Right atrium auricular region (tissue), 2 donors: ENCODE data around the gene ZNF41. TPM values are rescaled to one million over a fixed set of nuclear protein-coding genes. Genes with fewer than 3 reads are reported as not detected.

Source experiments
- DNase-seq: peaks from one replicate; pipeline ENCODE4 v3.0.0-alpha.2; 2019; ENCODE audit warnings: low spot score
- H3K27ac ChIP-seq, 2 donors: fragments of 200-600 bp; sonication (generic); 1 replicate in 1 of 2; 2 replicates in 1 of 2; pipeline ENCODE4 v1.5.1; 2016 to 2019
- H3K27me3 ChIP-seq, 2 donors: fragments of 200-600 bp; sonication (generic); one replicate each; pipeline versions ENCODE4 v1.5.1 to v1.6.0; 2017 to 2019
- H3K36me3 ChIP-seq: fragments of 200-600 bp; sonication (generic); one replicate; pipeline ENCODE4 v1.5.1; 2016
- H3K4me1 ChIP-seq, 2 donors: fragments of 200-600 bp; sonication (generic); one replicate each; pipeline versions ENCODE4 v1.5.1 to v1.6.0; 2017 to 2019
- H3K4me3 ChIP-seq, 2 donors: fragments of 200-600 bp; sonication (generic); 1 replicate in 1 of 2; 2 replicates in 1 of 2; pipeline ENCODE4 v1.5.1; 2017 to 2019; ENCODE audit warnings: mild to moderate bottlenecking in 1 of 2, moderate library complexity in 1 of 2
- H3K9me3 ChIP-seq, 2 donors: fragments of 200-600 bp; sonication (generic); one replicate each; pipeline ENCODE4 v1.5.1; 2019
- total RNA-seq, 2 donors: library from RNA; depleted of rRNA; stranded (reverse); fragments of >200 nt; gene quantifications; one replicate each; pipeline ENCODE4 v1.1.0, GENCODE V29; 2016
- TF ChIP-seq, protein P1 (sequence below), 2 donors: fragments of 200-600 bp; sonication (generic); IDR thresholded peaks; one replicate each; pipeline ENCODE4 v1.5.1; 2019; ENCODE audit warnings: antibody characterized with exemption in 2 of 2

ZNF41 gene
- total RNA-seq, 2 donors from 2014 or later: 10.5 to 12.1 TPM

DNA sequence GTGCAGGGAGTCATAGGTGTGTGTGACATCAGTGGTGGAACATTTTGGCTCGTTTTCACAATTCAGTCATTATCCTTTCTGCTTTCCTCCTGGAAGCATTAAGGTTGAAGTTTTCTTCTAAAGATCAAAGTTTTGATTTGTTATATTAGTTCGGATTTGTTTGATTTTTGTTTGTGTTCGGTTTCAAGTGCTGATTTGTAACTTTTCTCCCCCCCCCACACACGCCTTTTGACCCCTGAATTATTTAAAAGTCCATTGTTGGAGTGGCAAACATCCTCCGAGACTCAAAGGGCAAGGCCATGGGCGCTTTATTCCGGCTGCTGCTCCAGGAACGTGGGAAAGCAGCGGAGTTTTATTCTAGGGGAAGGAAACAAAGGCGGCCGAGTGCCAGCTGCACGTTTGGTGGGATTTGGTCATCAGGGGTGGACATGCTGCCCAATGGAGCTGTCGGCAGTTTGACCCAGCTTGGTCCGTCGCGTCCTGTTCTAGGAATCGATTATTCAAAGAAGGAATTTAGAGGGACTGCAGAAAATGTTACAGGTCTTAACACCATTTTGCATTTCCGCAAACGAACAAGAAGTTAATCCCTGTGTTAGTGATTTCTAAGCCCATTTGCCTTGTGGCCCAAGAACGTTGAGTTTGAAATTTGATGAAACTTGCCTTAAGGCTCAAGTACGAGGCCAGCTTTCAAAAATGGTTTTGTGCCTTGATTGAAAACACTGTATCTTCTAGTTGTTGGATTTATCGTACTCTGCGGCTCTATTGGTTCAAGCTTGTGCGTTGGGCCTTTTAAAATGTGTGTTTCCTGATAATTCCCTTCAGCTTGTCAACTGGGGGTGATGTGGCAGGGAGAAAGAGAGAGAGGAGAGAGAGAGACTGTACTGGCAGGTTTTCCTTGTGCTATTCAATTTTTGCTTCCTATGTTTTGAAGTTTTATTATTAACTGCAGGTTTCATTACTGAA is 565 bp upstream of the ZNF41 start:
- Histone ChIP-seq H3K27me3 (no peaks in the 10 kb centered on the region), H3K27ac (peak overlapping the region; percentile 96 to 97), H3K4me3 (peak overlapping the region; percentile 70 to 71), H3K9me3 (no peaks in the 10 kb centered on the region), H3K4me1 (peaks cover 0 to 18% of the 10 kb centered on the region in 2 donors), H3K36me3 (no peaks in the 10 kb centered on the region)
- TF ChIP-seq, protein P1, sequence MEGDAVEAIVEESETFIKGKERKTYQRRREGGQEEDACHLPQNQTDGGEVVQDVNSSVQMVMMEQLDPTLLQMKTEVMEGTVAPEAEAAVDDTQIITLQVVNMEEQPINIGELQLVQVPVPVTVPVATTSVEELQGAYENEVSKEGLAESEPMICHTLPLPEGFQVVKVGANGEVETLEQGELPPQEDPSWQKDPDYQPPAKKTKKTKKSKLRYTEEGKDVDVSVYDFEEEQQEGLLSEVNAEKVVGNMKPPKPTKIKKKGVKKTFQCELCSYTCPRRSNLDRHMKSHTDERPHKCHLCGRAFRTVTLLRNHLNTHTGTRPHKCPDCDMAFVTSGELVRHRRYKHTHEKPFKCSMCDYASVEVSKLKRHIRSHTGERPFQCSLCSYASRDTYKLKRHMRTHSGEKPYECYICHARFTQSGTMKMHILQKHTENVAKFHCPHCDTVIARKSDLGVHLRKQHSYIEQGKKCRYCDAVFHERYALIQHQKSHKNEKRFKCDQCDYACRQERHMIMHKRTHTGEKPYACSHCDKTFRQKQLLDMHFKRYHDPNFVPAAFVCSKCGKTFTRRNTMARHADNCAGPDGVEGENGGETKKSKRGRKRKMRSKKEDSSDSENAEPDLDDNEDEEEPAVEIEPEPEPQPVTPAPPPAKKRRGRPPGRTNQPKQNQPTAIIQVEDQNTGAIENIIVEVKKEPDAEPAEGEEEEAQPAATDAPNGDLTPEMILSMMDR (IDR thresholded peaks at IDR 0.05): no peak
- DNase-seq: no peak

DNA sequence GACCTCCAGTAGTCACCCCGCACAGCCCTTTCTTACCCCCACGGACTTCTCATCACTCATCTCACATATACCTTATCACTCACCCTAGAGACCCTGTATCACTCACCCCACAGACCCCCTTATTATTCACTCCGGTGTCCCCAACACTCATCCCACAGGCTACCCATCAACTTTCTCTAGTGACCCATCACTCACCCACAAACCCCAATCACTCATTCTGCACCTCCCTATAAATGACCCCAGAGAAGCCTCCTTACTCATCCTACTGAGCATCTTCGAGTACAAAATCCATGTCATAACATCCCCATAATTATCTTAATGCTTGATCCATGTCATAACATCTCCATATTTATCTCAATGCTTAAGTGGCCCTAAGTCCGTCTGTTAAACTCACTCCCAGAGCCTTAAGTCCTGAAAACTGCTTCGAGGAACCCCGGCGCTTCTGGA is 934 bp downstream of the ZNF41 start:
- peak overlapping the region; percentile 70 to 71 for H3K4me3 ChIP-seq
- TF ChIP-seq, protein P1 (IDR thresholded peaks at IDR 0.05): no peak
- H3K4me1 ChIP-seq: peaks cover 0 to 18% of the 10 kb centered on the region in 2 donors
- H3K27me3 ChIP-seq: no peaks in the 10 kb centered on the region
- no peaks in the 10 kb centered on the region for H3K36me3 ChIP-seq
- peak overlapping the region; percentile 96 to 97 for H3K27ac ChIP-seq
- no peaks in the 10 kb centered on the region for H3K9me3 ChIP-seq
- no peak for DNase-seq

DNA sequence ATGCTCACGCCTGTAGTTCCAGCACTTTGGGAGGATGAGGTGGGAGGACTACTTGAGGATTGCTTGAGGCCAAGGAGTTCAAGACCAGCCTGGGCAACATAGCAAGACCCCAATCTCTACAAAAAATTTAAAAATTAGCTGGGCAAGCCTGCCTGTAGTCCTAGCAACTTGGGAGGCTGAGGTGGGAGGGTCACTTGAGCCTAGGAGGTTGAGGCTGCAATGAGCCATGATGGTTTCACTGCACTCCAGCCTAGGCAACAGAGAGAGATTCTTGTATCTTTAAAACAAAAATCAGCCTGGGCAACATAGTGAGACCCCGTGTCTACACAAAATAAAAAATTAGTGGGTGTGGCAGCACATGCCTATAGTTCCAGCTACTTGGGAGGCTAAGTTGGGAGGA is 1.9 kb downstream of the ZNF41 start:
- H3K4me3 ChIP-seq: no peak overlapping the region
- no peaks in the 10 kb centered on the region for H3K27me3 ChIP-seq
- H3K27ac ChIP-seq: no peak overlapping the region
- peaks cover 0 to 18% of the 10 kb centered on the region in 2 donors for H3K4me1 ChIP-seq
- no peaks in the 10 kb centered on the region for H3K36me3 ChIP-seq
- no peak for DNase-seq
- H3K9me3 ChIP-seq: no peaks in the 10 kb centered on the region
- TF ChIP-seq, protein P1 (IDR thresholded peaks at IDR 0.05): no peak

DNA sequence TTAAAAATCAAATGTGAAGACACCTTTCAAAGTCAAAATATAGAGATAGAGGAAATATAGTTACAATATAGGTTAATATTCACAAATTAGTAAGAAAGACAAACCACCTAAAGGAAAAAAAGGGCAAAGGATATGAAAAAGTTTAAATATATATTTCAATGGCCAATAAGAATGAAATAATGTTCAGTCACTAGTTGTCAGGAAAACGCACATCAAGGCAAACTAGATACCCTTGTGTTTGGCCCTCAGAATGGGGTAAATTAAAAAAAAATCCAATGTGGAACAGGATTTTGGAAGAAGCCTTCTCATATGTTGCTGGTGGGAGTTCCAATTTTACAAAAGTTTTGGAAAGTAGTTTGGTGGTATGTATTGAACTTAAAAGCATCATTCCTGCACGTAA is 2.4 kb downstream of the ZNF41 start:
- no peak overlapping the region for H3K27ac ChIP-seq
- peaks cover 0 to 18% of the 10 kb centered on the region in 2 donors for H3K4me1 ChIP-seq
- H3K27me3 ChIP-seq: no peaks in the 10 kb centered on the region
- no peak overlapping the region for H3K4me3 ChIP-seq
- no peaks in the 10 kb centered on the region for H3K9me3 ChIP-seq
- no peak for DNase-seq
- H3K36me3 ChIP-seq: no peaks in the 10 kb centered on the region
- TF ChIP-seq, protein P1 (IDR thresholded peaks at IDR 0.05): no peak

DNA sequence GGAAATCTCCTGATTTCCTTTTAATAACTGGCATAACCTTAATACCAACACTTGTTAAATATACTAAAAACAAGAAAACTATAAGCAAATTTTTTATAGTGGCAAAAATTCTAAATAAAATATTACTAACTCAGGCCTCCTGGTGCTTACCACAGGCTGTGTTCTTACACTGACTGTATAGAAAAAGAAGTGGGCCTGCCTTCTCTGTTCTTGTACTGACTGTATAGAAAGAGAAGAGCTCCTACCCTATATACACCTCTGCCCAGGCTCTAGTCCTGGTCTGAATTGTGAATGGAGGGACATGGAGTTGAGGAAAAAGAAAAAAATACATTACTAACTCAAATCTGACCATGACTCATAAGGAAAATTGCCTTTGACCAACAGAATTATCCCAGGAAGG is 7.5 kb downstream of the ZNF41 start:
- no peak for DNase-seq
- H3K27ac ChIP-seq: no peak overlapping the region

More for the DNA sequence above, 7.5 kb downstream of the ZNF41 start:
- H3K4me1 ChIP-seq: no peaks in the 10 kb centered on the region
- TF ChIP-seq, protein P1 (IDR thresholded peaks at IDR 0.05): no peak
- no peak overlapping the region for H3K4me3 ChIP-seq
- H3K9me3 ChIP-seq: no peaks in the 10 kb centered on the region
- H3K36me3 ChIP-seq: no peaks in the 10 kb centered on the region
- H3K27me3 ChIP-seq: no peaks in the 10 kb centered on the region
